Colonic mucosa (tissue), 4 donors: ENCODE measurements around the gene NACC2. TPM values are rescaled to one million over a fixed set of nuclear protein-coding genes. Genes with fewer than 3 reads are reported as not detected.

Source experiments
- DNase-seq: peaks from one replicate; pipeline ENCODE4 v3.0.0-alpha.2; 2020
- H3K27ac ChIP-seq: fragments of 200-600 bp; one replicate; pipeline ENCODE4 v1.8.0; 2021
- H3K27me3 ChIP-seq: fragments of 200-600 bp; one replicate; pipeline ENCODE4 v1.8.0; 2021
- H3K36me3 ChIP-seq: fragments of 200-600 bp; one replicate; pipeline ENCODE4 v1.8.0; 2021
- H3K4me1 ChIP-seq: fragments of 200-600 bp; one replicate; pipeline ENCODE4 v1.8.0; 2021; ENCODE audit warnings: mild to moderate bottlenecking
- H3K4me3 ChIP-seq: fragments of 200-600 bp; one replicate; pipeline ENCODE4 v1.8.0; 2021
- H3K9ac ChIP-seq, 2 donors: one replicate each; pipeline ENCODE4 v1.7.0; 2013; ENCODE audit warnings: control low read depth in 2 of 2, low read depth in 2 of 2, low read length in 2 of 2
- H3K9me3 ChIP-seq: fragments of 200-600 bp; one replicate; pipeline ENCODE4 v1.8.0; 2021
- CTCF ChIP-seq: fragments of 200-600 bp; IDR thresholded peaks from one replicate; pipeline ENCODE4 v1.8.0; 2022; ENCODE audit warnings: antibody characterized with exemption, mild to moderate bottlenecking
- intact Hi-C: fragments of 100-400 bp; cut with DNase I; formaldehyde crosslinking; loops from one replicate; pipeline ENCODE4 v1.14.1; 2022
- total RNA-seq, 2 donors: library from RNA; stranded (reverse); fragmentation: NEBNext Ultra II Directional in 1 of 2; extraction: Animal tissue kit (Norgen Biotek cat#: 25700) in 1 of 2; gene quantifications; one replicate each; pipeline ENCODE4 v1.2.1, GENCODE V29; 2021
- donor health status: healthy.
- donor health status: DM: no; HTN: no; CAD: no.
- donor health status: DM: no; HTN: no; CAD: no.

NACC2 gene
- total RNA-seq, 2 donors from 2014 or later, result 20.3 to 21.0 TPM

DNA sequence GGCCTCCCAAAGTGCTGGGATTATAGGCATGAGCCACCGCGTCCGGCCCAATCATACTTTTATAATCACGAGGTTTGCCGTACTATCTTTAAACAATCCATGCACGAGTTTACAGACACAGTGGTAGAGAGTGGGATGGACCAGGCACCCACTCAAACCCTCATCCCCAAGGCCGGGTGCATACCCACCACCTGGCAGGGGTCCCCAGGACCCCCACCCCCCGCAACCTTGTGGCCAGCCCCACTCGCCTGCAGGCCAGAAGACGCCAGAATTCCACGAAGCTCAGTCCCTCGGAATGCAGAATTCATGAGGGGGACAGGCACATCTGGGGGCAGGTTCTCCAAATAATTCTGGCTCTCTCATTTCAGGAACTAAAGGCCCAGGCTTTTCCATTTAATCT, 17.1 kb downstream of the NACC2 start:
- intact Hi-C loops, result no loop called here
- no peaks in the 10 kb centered on the region for H3K9me3 ChIP-seq
- TF ChIP-seq CTCF, result no peak
- H3K4me3 ChIP-seq, result no peak overlapping the region
- H3K36me3 ChIP-seq, result no peaks in the 10 kb centered on the region
- H3K4me1 ChIP-seq, result no peaks in the 10 kb centered on the region
- H3K27me3 ChIP-seq, result no peaks in the 10 kb centered on the region
- no peak overlapping the region for H3K27ac ChIP-seq
- no peak for DNase-seq
- no peak overlapping the region for H3K9ac ChIP-seq

- H3K9ac ChIP-seq, result no peak overlapping the region
- H3K27ac ChIP-seq, result no peak overlapping the region
- DNase-seq, result no peak
- TF ChIP-seq CTCF, result no peak
- H3K4me1 ChIP-seq, result no peaks in the 10 kb centered on the region
- no peaks in the 10 kb centered on the region for H3K27me3 ChIP-seq
- no peaks in the 10 kb centered on the region for H3K9me3 ChIP-seq
- H3K4me3 ChIP-seq, result no peak overlapping the region
- H3K36me3 ChIP-seq, result no peaks in the 10 kb centered on the region
- intact Hi-C loops, result no loop called here
These were observed 17.6 kb downstream of the NACC2 start for GRCh38 chr9:136077491-136077890.

DNA sequence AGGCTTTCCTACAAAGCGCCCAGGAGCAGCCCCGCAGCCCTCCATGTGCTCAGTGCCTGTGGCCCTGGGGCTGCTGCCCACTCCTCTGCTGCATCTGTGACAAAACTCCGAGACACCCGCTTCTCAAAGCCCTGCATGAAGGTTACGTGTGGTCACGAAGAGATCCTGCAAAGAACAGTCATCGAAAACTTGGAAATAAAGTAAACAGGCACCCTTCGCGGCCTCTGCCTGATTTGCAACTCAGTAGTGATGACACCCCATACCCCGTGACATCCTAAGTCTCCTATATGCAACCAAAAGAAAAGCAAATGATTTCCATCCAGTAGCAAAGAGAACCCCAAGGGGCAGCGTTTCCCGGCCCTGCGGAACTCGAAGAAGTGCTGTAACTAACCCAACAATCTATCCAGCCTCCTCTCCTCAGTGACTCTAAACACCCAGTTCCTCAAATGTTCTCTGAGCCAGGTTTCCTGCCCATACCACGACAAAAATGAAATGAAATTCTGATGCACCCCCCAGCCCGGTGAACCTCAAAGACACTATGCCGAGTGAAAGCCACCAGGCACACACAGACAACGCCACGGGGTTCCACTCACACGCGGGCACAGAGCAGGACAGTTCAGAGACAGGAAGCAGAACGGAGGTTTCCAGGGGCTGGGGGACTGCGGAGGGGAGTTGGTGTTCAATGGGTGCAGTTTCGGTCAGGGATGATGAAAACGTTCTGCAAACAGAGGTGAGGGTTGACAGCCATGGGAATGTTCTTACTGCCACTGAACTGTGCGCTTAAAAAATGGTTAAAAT, 19.0 kb downstream of the NACC2 start:
- no peak overlapping the region for H3K9ac ChIP-seq
- no peaks in the 10 kb centered on the region for H3K4me1 ChIP-seq
- H3K4me3 ChIP-seq, result no peak overlapping the region
- intact Hi-C loops, result no loop called here
- DNase-seq, result no peak
- no peak for TF ChIP-seq CTCF
- H3K27ac ChIP-seq, result no peak overlapping the region
- H3K36me3 ChIP-seq, result no peaks in the 10 kb centered on the region
- H3K27me3 ChIP-seq, result no peaks in the 10 kb centered on the region
- no peaks in the 10 kb centered on the region for H3K9me3 ChIP-seq

GRCh38 chr9:136075134-136075841, 19.8 kb downstream of the NACC2 start:
- Histone ChIP-seq H3K36me3 (no peaks in the 10 kb centered on the region), H3K9me3 (no peaks in the 10 kb centered on the region), H3K4me1 (no peaks in the 10 kb centered on the region), H3K9ac (no peak overlapping the region), H3K27ac (no peak overlapping the region), H3K27me3 (no peaks in the 10 kb centered on the region), H3K4me3 (no peak overlapping the region)
- no peak for DNase-seq
- TF ChIP-seq CTCF, result no peak
- intact Hi-C loops, result no loop called here

GRCh38 chr9:136074706-136075105, 20.4 kb downstream of the NACC2 start:
- no peak for DNase-seq
- H3K36me3 ChIP-seq, result no peaks in the 10 kb centered on the region
- intact Hi-C loops, result no loop called here
- H3K9ac ChIP-seq, result no peak overlapping the region
- H3K4me1 ChIP-seq, result no peaks in the 10 kb centered on the region
- H3K27me3 ChIP-seq, result no peaks in the 10 kb centered on the region
- H3K27ac ChIP-seq, result no peak overlapping the region
- no peak for TF ChIP-seq CTCF
- H3K4me3 ChIP-seq, result no peak overlapping the region
- H3K9me3 ChIP-seq, result no peaks in the 10 kb centered on the region
